Fibroblast of mammary gland (primary cell): ENCODE results near the gene ZNF420.
"Not testable (repeated sequence)": the region's sequence is repeated elsewhere in the genome, so short reads cannot be mapped to it uniquely, and the experiment has no call there.

ENCODE experiments used
- DNase-seq: peaks from one replicate; pipeline ENCODE4 v3.0.0-alpha.2; 2010; ENCODE audit warnings: low read depth
- H3K4me3 ChIP-seq: 2 replicates; pipeline ENCODE4 v1.5.1; 2011; ENCODE audit warnings: low read depth, mild to moderate bottlenecking, low read length, moderate library complexity; ENCODE audit not compliant: control insufficient read depth
- CTCF ChIP-seq: conservative IDR thresholded peaks from 2 replicates; pipeline ENCODE4 v1.5.1; 2011; ENCODE audit warnings: low read depth, low read length, inconsistent platforms; ENCODE audit not compliant: control insufficient read depth, insufficient read depth

ZNF420 gene

GRCh38 chr19:37095859-37096258, 17.6 kb downstream of the ZNF420 start:
- DNase-seq: no peak
- no peak overlapping the region for H3K4me3 ChIP-seq
- no peak for TF ChIP-seq CTCF

- TF ChIP-seq CTCF: no peak
- no peak for DNase-seq
- H3K4me3 ChIP-seq: no peak overlapping the region
These were observed 20.3 kb downstream of the ZNF420 start for GRCh38 chr19:37098570-37098969.

- H3K4me3 ChIP-seq, DNase-seq: not testable (repeated sequence)
These were observed 25.9 kb downstream of the ZNF420 start for GRCh38 chr19:37104135-37104534.

- peak; percentile 8 for TF ChIP-seq CTCF
- H3K4me3 ChIP-seq: not testable (repeated sequence)
- DNase-seq: peak; percentile 12
These were observed 33.5 kb downstream of the ZNF420 start for GRCh38 chr19:37111753-37112152.

DNA sequence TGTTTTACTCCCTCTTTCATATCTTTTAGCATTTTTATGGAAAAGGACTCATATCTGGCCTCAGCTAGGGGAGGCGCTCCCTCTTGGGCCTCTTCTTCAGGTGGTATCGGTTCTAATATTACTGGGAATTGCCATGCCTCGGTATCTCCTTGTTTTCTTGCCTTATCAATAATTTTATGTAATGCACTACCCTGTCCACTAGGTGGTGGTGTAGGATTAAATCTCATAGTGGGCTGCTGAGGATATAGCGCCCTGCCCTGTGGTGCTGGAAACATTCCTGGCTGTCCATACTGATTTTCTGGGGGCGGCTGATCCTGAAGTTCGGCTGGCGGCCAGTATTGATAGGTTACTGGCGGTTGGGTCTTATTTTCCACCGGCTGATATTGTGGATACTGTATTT, 35.8 kb downstream of the ZNF420 start:
- no peak overlapping the region for H3K4me3 ChIP-seq
- no peak for DNase-seq
- peak; percentile 13 for TF ChIP-seq CTCF

DNA sequence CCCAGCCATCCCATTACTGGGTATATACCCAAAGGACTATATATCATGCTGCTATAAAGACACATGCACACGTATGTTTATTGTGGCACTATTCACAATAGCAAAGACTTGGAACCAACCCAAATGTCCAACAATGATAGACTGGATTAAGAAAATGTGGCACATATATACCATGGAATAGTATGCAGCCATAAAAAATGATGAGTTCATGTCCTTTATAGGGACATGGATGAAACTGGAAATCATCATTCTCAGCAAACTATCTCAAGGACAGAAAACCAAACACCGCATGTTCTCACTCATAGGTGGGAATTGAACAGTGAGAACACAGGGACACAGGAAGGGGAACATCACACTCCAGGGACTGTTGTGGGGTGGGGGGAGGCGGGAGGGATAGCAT, 43.9 kb downstream of the ZNF420 start:
- not testable (repeated sequence) for H3K4me3 ChIP-seq, DNase-seq

GRCh38 chr19:37127999-37128820, 50.0 kb downstream of the ZNF420 start:
- no peak for TF ChIP-seq CTCF
- peak; percentile 5 for DNase-seq
- H3K4me3 ChIP-seq: no peak overlapping the region

DNA sequence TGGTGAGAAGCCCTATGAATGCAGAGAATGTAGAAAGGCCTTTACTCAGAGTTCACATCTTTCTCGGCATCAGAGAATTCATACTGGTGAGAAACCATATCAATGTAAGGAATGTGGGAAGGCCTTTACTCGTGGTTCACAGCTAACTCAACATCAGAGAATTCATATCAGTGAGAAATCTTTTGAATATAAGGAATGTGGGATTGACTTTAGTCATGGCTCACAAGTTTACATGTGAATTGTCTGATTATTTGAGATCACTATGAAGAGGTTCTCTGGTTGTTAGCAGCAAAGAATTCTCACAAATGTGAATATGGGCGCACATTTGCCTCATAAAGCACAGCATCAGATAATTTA, 50.6 kb downstream of the ZNF420 start:
- no peak overlapping the region for H3K4me3 ChIP-seq
- DNase-seq: no peak
- no peak for TF ChIP-seq CTCF
